ENCODE results near the gene LRRIQ1.

The LRRIQ1 gene

GRCh38 chr12:85283560-85283959, 247.4 kb downstream of the LRRIQ1 start:
- Histone ChIP-seq H3K4me3 (ENCODE audit: control insufficient read depth in 1 of 7, extremely low read depth in 1 of 7, insufficient read depth in 4 of 7, low read depth in 2 of 7, low read length in 6 of 7) (no peak overlapping the region), H3K9me3 (ENCODE audit: control extremely low read depth in 1 of 5, control insufficient read depth in 4 of 5, insufficient read depth in 2 of 5, low read depth in 1 of 5, low read length in 4 of 5) (peaks cover 0 to 3% (median 0%) of the 10 kb centered on the region in 5 experiments), H3K27me3 (replicated peaks in 2 of 5; ENCODE audit: control insufficient read depth in 4 of 5, insufficient read depth in 5 of 5, low read length in 4 of 5) (peaks cover 20 to 90% (median 43%) of the 10 kb centered on the region in 5 experiments), H3K27ac (ENCODE audit: insufficient read depth in 1 of 2, low read depth in 1 of 2, low read length in 2 of 2, poor library complexity in 1 of 2, severe bottlenecking in 2 of 2) (no peak overlapping the region), H3K4me1 (ENCODE audit: control extremely low read depth in 1 of 4, control insufficient read depth in 4 of 4, insufficient read depth in 4 of 4, low read length in 3 of 4) (peaks cover 0 to 10% (median 9%) of the 10 kb centered on the region in 4 experiments), H3K36me3 (ENCODE audit: control insufficient read depth in 4 of 4, insufficient read depth in 4 of 4, low read length in 3 of 4) (no peaks in the 10 kb centered on the region)
- no peak for DNase-seq
- POLR2A ChIA-PET: no interaction called here
- CTCF ChIA-PET: no interaction called here
- 56% methylated on average over 4 of the region's 6 CpGs for WGBS (ENCODE audit: insufficient coverage)

Measured in common myeloid progenitor, CD34-positive (primary cell).